Subcutaneous adipose tissue (tissue), 4 donors: Measurements from ENCODE around the gene VAV2. TPM values are rescaled to one million over a fixed set of nuclear protein-coding genes. Genes with fewer than 3 reads are reported as not detected.

Source experiments
- total RNA-seq, 4 donors: library from RNA; depleted of rRNA; stranded (reverse); fragments of >200 nt; gene quantifications; one replicate each; pipeline ENCODE4 v1.1.0, GENCODE V29; 2016
- TF ChIP-seq, protein P1 (sequence below): fragments of 450-650 bp; IDR thresholded peaks from one replicate; pipeline ENCODE4 v1.5.1; 2016; ENCODE audit warnings: low read depth, mild to moderate bottlenecking, control low read depth, antibody characterized with exemption, moderate library complexity

VAV2 gene
- total RNA-seq, 4 donors from 2014 or later, result 3.6 to 6.8 (median 4.8) TPM

DNA sequence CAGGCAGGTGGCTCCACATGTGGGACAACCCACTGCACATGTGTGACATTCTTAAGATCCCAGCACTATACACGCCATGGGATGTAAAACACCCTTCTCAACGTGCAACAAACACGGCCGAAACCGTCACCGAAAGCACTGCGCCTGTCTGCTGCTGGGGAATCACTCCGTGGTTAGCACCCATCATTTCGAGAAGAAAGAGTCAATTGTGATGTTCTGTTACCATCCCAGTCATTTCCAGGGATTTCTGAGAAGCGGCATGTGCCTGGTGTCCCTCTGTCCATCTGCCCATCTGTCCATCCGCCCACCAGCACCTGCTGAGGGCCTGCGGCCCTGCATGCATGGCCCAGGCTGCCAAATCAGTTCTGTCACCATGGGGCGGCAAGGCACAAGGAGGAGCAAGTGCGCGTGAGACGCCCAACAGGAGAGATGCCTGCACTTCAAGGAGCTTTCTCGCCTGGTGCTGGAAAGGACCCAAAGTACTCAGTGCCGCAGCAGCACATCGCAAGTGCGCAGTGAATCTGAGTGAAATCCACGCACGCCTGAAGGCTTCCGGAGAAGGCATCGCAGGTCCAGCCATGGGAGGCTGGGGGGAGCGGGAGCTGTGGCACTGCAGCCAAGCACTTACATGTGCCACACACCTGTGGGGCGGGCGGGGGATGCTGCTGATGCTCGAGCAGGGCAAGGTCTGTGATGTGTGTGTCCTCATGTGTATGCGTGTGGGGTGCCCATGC is 38.0 kb downstream of the VAV2 start:
- TF ChIP-seq, protein P1, sequence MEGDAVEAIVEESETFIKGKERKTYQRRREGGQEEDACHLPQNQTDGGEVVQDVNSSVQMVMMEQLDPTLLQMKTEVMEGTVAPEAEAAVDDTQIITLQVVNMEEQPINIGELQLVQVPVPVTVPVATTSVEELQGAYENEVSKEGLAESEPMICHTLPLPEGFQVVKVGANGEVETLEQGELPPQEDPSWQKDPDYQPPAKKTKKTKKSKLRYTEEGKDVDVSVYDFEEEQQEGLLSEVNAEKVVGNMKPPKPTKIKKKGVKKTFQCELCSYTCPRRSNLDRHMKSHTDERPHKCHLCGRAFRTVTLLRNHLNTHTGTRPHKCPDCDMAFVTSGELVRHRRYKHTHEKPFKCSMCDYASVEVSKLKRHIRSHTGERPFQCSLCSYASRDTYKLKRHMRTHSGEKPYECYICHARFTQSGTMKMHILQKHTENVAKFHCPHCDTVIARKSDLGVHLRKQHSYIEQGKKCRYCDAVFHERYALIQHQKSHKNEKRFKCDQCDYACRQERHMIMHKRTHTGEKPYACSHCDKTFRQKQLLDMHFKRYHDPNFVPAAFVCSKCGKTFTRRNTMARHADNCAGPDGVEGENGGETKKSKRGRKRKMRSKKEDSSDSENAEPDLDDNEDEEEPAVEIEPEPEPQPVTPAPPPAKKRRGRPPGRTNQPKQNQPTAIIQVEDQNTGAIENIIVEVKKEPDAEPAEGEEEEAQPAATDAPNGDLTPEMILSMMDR, result no peak

DNA sequence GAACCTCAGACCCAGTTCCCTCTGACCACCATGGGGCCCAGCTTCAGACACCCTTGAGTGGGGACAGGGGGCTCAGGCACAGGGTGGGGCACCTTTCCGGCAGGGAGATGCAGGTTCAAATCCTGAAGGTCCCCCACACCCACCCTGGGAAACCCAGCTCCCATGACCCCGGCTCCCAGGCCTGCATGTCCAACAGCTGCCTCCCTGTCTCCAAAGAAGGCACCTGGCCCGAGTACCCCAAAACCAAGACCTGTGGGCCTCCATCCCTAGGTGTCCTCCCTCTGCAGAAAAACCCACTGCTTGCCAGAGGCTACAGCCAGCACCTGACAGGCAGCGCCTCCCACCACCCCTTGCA is 38.5 kb downstream of the VAV2 start:
- TF ChIP-seq, protein P1, result no peak

DNA sequence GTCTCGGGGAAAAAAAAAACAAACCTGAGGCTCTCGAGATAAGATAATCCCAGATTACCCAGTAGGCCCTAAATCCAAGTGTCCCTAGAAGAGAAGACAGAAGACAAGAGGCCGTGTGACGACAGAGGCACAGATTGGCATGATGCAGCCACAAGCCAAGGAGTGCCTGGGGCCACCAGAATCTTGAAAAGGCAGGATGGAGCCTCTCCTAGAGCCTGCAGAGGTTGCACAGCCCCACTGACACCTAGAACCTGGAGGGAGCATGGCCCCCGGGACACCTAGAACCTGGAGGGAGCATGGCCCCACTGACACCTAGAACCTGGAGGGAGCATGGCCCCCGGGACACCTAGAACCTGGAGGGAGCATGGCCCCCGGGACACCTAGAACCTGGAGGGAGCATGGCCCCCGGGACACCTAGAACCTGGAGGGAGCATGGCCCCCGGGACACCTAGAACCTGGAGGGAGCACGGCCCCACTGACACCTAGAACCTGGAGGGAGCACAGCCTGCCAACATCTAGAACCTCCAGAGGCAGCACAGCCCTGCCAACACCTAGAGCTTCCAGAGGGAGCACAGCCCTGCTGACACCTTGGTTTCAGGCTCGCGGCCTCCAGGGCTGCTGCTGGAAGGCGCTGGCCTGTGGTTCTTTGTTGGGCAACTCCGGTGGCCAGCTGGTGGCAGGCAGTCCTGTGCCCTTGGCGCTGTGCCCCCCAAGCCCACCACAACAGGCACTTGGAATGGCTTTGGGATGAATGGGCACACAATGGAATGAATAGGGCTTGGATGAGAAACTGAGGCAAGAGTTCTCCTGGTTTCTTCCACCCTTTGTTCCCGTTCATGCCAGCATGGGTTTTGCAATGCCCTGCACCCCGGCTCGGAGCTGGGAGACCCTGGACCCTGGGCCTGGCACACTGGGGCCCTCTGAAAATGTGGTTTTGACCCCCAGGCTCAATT is 39.2 kb downstream of the VAV2 start:
- TF ChIP-seq, protein P1, result no peak

DNA sequence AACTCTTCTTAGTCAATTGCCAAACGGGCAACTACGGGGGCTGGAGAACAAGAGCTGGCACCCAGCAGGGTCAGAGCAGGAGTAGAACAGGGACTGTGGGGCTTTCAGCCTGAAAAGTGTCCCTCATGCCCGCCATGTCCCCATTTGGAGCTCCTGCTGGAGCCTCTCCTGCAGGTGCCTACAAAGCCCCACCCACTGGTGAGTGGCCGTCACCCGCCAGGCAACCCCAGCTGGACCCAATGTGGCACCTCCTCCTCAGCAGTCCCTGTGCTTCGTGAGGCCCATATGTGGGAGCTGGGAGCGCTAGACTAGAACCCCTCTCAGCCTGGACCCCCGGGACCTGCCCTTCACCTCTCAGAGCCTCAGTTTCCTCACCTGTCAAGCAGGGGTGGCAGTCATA is 40.9 kb downstream of the VAV2 start:
- TF ChIP-seq, protein P1, result no peak

DNA sequence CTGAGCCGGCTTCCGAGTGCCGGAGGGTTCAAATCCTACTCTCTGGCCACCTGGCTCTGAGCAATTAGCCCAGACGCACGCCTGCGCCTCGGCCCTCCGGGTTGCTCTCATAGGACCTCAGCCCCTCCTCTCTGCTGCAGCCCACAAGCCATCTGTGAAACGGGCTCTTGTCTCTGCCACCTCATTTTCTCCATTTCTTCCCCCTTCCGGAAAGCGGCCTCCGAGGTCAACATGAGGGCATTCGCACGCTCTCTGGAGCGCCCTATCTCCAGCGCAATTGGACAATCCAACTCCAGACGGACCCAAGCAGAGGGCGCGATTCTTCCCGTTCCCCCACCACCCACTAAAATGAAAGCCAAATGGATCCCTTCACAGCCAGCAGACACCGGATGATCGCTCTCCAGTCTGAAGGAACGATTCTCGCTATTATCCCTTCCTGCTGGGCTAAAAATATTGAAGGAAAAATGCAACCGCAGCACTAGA is 41.5 kb downstream of the VAV2 start:
- TF ChIP-seq, protein P1, result no peak

DNA sequence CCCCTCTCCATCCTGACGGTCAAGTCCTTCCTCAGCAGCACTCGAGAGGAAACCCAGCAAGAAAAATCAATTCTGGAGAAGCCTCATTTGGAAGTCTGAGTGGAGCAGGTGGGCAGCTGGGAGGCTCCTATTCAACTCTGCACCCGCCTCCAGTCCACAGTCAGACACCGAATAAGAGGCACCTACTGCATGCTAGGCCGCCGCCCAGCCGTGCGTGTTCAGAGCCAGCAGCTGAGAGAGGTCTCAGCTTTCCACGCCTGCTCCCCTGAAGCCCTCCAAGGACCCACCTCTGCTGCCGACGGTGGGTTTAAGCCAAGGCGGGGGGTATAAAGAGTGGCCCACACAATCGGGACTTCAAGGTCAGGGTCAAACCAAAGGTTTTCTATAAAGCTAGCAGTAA is 41.9 kb downstream of the VAV2 start:
- TF ChIP-seq, protein P1, result no peak

DNA sequence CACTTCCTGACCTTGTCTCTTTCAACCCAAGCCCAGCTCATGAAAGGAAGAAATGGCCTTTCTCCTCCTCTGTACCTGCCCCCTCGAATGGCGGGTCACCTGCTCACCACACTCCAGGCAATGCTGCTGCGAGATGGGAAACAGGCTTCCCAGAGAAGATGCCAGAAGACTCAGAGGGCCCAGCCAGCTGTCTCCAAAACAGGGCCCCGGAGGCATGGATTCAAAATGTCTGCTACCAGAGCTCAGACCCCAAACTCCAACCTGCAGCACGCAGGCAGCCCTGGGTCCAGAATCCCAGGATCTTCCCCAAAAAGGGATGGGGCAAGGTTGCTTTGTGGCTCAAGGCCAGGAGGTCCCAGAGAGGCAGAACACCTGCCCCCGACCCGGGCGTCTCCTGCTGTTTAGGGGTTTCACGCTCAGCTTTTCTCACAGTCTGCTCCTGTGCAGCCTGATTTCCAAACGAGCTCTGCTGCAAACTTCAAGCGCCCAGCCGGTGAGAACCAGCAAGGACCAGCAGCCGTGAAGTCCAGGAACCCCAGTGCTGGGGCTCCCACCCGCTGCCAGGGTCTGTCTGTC is 42.5 kb downstream of the VAV2 start:
- TF ChIP-seq, protein P1, result no peak
